ENCODE results near the gene PFKFB3. TPM values are rescaled to one million over a fixed set of nuclear protein-coding genes. Genes with fewer than 3 reads are reported as not detected.

The PFKFB3 gene
- total RNA-seq, 2 donors from 2014 or later: 31.2 to 34.5 TPM

GRCh38 chr10:6207658-6208057 is 4.9 kb downstream of the PFKFB3 start:
- DNase-seq: no peak
- WGBS, 2 experiments (ENCODE audit: insufficient coverage in 1 of 2, insufficient read length in 1 of 2): 85 to 95% methylated on average over 4 of the region's 4 CpGs
- H3K4me1 Mint-ChIP-seq: peaks cover 20% of the 10 kb centered on the region
- no peak overlapping the region for H3K4me3 Mint-ChIP-seq
- peaks cover 12% of the 10 kb centered on the region for H3K4me1 ChIP-seq (ENCODE audit: control insufficient read depth, insufficient read depth, low read length)
- H3K27me3 ChIP-seq (ENCODE audit: control insufficient read depth, insufficient read depth, low read length, poor library complexity, severe bottlenecking): no peaks in the 10 kb centered on the region
- H3K27ac ChIP-seq (ENCODE audit: low read depth, low read length): no peak overlapping the region
- H3K27ac Mint-ChIP-seq: no peak overlapping the region
- H3K36me3 ChIP-seq (ENCODE audit: control insufficient read depth, insufficient read depth, low read length): peaks cover 4% of the 10 kb centered on the region
- no peak overlapping the region for H3K9ac ChIP-seq (ENCODE audit: extremely low read depth, low read length, poor library complexity, severe bottlenecking)
- H3K9me3 ChIP-seq (ENCODE audit: control insufficient read depth, low read length): no peaks in the 10 kb centered on the region
- TF ChIP-seq, protein P1, sequence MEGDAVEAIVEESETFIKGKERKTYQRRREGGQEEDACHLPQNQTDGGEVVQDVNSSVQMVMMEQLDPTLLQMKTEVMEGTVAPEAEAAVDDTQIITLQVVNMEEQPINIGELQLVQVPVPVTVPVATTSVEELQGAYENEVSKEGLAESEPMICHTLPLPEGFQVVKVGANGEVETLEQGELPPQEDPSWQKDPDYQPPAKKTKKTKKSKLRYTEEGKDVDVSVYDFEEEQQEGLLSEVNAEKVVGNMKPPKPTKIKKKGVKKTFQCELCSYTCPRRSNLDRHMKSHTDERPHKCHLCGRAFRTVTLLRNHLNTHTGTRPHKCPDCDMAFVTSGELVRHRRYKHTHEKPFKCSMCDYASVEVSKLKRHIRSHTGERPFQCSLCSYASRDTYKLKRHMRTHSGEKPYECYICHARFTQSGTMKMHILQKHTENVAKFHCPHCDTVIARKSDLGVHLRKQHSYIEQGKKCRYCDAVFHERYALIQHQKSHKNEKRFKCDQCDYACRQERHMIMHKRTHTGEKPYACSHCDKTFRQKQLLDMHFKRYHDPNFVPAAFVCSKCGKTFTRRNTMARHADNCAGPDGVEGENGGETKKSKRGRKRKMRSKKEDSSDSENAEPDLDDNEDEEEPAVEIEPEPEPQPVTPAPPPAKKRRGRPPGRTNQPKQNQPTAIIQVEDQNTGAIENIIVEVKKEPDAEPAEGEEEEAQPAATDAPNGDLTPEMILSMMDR (conservative IDR thresholded peaks at IDR 0.05): no peak
- peaks cover 11% of the 10 kb centered on the region for H3K36me3 Mint-ChIP-seq (ENCODE audit: low read depth)
- no peak overlapping the region for H3K4me3 ChIP-seq (ENCODE audit: low read length)
- no peaks in the 10 kb centered on the region for H3K9me3 Mint-ChIP-seq
- H3K27me3 Mint-ChIP-seq (ENCODE audit: insufficient read depth): peaks cover 8% of the 10 kb centered on the region

DNA sequence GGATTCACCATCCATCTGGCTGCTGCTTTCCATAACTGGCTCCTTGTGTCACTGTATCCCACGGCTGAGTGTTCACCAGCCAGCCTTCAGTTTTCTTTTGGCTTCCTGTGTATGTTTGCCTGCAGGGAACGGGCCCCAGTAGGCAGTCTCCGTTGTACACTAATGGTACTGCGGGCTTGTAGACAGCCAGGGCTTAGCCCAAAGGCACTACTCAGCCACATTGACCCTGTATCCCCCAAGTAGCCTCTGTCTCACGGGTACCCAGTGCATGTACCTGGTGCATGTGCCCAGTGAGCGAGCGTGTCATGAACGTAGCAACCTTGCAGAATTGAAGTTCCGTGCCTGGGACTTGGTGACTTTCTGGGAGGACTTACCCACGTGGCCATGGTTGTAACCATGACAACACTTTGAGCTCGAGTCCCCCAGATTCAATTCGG is 6.1 kb downstream of the PFKFB3 start:
- TF ChIP-seq, protein P1 (conservative IDR thresholded peaks at IDR 0.05): no peak
- no peak for DNase-seq
- peaks cover 20% of the 10 kb centered on the region for H3K4me1 Mint-ChIP-seq
- H3K4me1 ChIP-seq (ENCODE audit: control insufficient read depth, insufficient read depth, low read length): peaks cover 12% of the 10 kb centered on the region
- H3K4me3 ChIP-seq (ENCODE audit: low read length): no peak overlapping the region
- no peak overlapping the region for H3K4me3 Mint-ChIP-seq
- H3K27ac ChIP-seq (ENCODE audit: low read depth, low read length): peak overlapping the region; percentile 29
- H3K9ac ChIP-seq (ENCODE audit: extremely low read depth, low read length, poor library complexity, severe bottlenecking): no peak overlapping the region
- H3K27ac Mint-ChIP-seq: no peak overlapping the region
- no peaks in the 10 kb centered on the region for H3K27me3 ChIP-seq (ENCODE audit: control insufficient read depth, insufficient read depth, low read length, poor library complexity, severe bottlenecking)
- H3K36me3 ChIP-seq (ENCODE audit: control insufficient read depth, insufficient read depth, low read length): peaks cover 15% of the 10 kb centered on the region
- WGBS, 2 experiments (ENCODE audit: insufficient coverage in 1 of 2, insufficient read length in 1 of 2): 89 to 94% methylated on average over 12 of the region's 12 CpGs
- H3K9me3 Mint-ChIP-seq: no peaks in the 10 kb centered on the region
- peaks cover 8% of the 10 kb centered on the region for H3K27me3 Mint-ChIP-seq (ENCODE audit: insufficient read depth)
- H3K36me3 Mint-ChIP-seq (ENCODE audit: low read depth): peaks cover 21% of the 10 kb centered on the region
- no peaks in the 10 kb centered on the region for H3K9me3 ChIP-seq (ENCODE audit: control insufficient read depth, low read length)

- Histone ChIP-seq H3K27me3 (ENCODE audit: control insufficient read depth, insufficient read depth, low read length, poor library complexity, severe bottlenecking) (no peaks in the 10 kb centered on the region), H3K36me3 (ENCODE audit: control insufficient read depth, insufficient read depth, low read length) (peaks cover 39% of the 10 kb centered on the region), H3K9me3 (ENCODE audit: control insufficient read depth, low read length) (no peaks in the 10 kb centered on the region), H3K4me1 (ENCODE audit: control insufficient read depth, insufficient read depth, low read length) (peaks cover 5% of the 10 kb centered on the region), H3K4me3 (ENCODE audit: low read length) (no peak overlapping the region), H3K9ac (ENCODE audit: extremely low read depth, low read length, poor library complexity, severe bottlenecking) (no peak overlapping the region), H3K27ac (ENCODE audit: low read depth, low read length) (peak overlapping the region; percentile 91)
- no peaks in the 10 kb centered on the region for H3K27me3 Mint-ChIP-seq (ENCODE audit: insufficient read depth)
- no peaks in the 10 kb centered on the region for H3K9me3 Mint-ChIP-seq
- TF ChIP-seq, protein P1 (conservative IDR thresholded peaks at IDR 0.05): no peak
- H3K4me1 Mint-ChIP-seq: peaks cover 12% of the 10 kb centered on the region
- WGBS, 2 experiments (ENCODE audit: insufficient coverage in 1 of 2, insufficient read length in 1 of 2): 88 to 90% methylated on average over 6 of the region's 6 CpGs
- no peak overlapping the region for H3K27ac Mint-ChIP-seq
- H3K36me3 Mint-ChIP-seq (ENCODE audit: low read depth): peaks cover 34% of the 10 kb centered on the region
- DNase-seq: no peak
- no peak overlapping the region for H3K4me3 Mint-ChIP-seq
These were observed 8.6 kb downstream of the PFKFB3 start for GRCh38 chr10:6211341-6211670.
